Inferior parietal cortex (tissue), 1 donor: Measurements from ENCODE around the gene TGFBR3.
"Not testable (repeated sequence)": the region's sequence is repeated elsewhere in the genome, so short reads cannot be mapped to it uniquely, and the experiment has no call there.

Experiments
- DNase-seq: peaks from one replicate; pipeline ENCODE4 v3.0.0-alpha.2; 2016; ENCODE audit errors: extremely low spot score

TGFBR3 gene

GRCh38 chr1:91850708-91851107, 35.2 kb downstream of the TGFBR3 start:
- no peak for DNase-seq

GRCh38 chr1:91847851-91848250, 38.1 kb downstream of the TGFBR3 start:
- DNase-seq = no peak

DNA sequence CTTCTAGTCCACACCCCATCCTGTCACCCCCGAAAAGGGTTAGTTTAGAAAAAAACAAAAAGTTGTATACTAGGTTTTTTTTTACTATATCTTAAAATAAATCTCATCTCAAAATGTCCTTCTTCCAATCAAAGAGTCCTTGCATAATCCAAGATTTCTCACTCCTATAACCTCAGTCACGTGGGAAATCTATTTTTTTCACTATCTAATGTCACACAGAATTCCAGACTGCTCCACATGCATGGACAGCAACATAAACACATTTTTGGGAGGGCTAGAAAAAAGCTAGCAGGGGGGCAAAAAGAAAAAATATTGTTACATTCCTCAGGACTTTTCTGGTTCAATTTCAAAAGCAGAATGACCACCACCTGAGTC, 39.3 kb downstream of the TGFBR3 start:
- DNase-seq = no peak

GRCh38 chr1:91846007-91846638, 39.8 kb downstream of the TGFBR3 start:
- DNase-seq = no peak

GRCh38 chr1:91844862-91845528, 41.0 kb downstream of the TGFBR3 start:
- DNase-seq = no peak

DNA sequence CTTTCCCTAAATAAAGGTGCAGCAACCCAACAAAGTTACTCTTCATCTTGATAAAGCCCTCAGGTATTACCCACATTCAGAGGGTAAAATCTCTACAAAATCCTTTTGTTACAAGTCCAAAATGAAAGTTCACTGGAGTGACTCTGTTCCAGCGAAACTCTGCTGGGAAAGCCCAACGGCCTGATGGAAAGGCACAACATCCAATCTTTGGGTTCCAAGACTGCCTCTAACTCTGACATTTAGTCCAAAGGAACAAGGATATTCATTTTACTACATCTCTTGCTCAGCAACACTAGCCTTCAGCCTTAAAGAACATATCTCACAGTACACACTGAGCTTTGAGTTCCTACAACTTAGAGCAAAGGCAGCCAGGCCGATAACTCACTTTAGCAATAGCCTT, 42.1 kb downstream of the TGFBR3 start:
- no peak for DNase-seq

DNA sequence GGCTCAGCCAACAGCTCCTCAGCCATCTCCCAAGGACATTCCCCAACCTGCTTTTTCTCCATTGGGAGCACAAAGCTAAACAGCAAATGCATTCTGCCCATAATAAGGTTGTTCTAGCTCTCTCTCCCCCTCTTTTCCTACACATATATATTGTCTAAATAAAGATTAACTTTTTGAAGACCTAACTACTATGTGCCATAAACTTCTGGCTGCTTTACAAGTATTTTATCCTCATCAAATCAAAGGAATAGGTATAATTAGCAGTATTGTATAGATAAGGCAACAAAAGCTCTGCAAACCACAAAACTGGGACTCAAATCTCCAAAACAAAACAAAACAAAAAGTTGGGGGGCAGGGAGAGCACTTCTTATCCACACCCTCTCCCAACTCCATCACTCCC, 43.4 kb downstream of the TGFBR3 start:
- no peak for DNase-seq

- no peak for DNase-seq
These were observed 43.9 kb downstream of the TGFBR3 start for GRCh38 chr1:91842056-91842455.

GRCh38 chr1:91840276-91840675, 45.7 kb downstream of the TGFBR3 start:
- DNase-seq = not testable (repeated sequence)

- DNase-seq = no peak
These were observed 49.5 kb downstream of the TGFBR3 start for GRCh38 chr1:91836331-91837040.

DNA sequence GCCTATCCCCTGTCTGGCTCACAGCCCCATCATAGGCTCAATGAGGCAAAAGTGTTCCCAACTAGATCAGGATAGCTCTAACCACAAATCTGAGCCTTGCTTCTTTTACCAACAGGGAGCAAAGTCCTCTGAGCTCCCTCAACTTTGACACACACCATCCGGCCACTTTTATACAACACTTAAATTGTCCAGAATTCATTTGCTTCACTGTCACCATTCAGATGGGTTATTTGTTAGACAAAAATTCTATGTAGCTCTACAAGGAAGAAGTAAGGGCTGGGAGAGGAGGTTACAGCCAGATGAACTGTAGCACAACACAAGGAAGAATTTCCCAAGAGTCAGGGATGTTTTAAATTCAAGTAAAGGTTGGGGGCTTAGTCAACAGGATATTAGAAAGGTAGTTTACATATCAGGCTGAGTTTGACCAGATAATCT, 50.8 kb downstream of the TGFBR3 start:
- DNase-seq = no peak

GRCh38 chr1:91834549-91834948, 51.4 kb downstream of the TGFBR3 start:
- not testable (repeated sequence) for DNase-seq

- no peak for DNase-seq
These were observed 52.0 kb downstream of the TGFBR3 start for GRCh38 chr1:91833946-91834345.

- no peak for DNase-seq
These were observed 54.6 kb downstream of the TGFBR3 start for GRCh38 chr1:91831132-91831930.

DNA sequence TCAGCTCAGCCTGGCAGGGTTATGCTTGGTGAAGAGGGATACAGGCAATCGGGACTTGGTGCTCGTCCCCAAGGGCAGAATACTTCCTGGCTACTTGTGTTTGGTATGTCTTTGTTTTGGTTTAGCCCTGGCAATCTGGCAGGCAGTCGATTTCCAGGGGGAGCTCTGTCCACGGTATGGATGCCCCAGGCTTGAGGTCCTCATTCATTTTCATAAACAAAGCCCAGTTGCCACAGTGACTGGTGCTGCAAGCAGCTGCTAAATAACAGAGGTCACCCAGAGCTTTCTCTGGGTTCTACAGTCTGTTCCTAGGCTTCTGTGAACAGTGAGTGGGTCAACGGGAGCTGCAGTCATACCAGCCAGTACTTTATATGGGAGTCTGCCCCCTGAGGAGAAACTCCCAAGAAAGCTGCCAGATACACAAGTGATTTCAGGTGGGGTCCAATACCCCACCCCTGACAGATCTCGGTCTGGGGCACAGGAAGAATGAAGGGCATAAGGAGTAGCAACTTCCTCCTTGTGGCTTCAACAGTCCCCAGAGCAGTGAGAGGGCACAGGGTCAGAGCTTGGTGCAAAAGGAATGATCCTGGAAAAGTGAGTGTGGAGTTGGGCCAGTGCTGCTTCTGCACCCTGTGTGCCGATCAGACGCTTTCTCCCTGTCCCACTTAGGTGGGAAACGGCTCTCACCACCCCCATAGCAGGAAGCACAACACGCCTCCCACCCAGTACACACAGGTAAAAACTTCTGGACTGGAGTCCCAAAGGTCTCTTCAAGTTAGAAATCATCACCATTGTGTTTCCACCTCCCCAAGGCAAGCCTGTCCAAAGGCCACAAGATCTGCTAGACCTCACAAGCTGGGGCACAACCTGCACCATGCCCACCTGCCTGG, 55.5 kb downstream of the TGFBR3 start:
- no peak for DNase-seq

GRCh38 chr1:91829293-91830153, 56.4 kb downstream of the TGFBR3 start:
- DNase-seq = no peak

GRCh38 chr1:91828583-91829281, 57.2 kb downstream of the TGFBR3 start:
- no peak for DNase-seq

GRCh38 chr1:91827459-91828321, 58.3 kb downstream of the TGFBR3 start:
- DNase-seq = no peak

- no peak for DNase-seq
These were observed 58.9 kb downstream of the TGFBR3 start for GRCh38 chr1:91827087-91827458.
